Panc1 (cell line): ENCODE measurements around the gene LDB2. TPM values are rescaled to one million over a fixed set of nuclear protein-coding genes. Genes with fewer than 3 reads are reported as not detected.

Experiments
- ATAC-seq: fragments of 200-7000 bp; cut with Tn5 transposase; 2 replicates; pipeline ENCODE4 v1.9.1; 2020; ENCODE audit warnings: mild to moderate bottlenecking, moderate library complexity
- BruUV-seq: library from RNA; stranded (reverse); fragments of 400-500 nt; replicated peaks from 2 replicates; lab custom pipeline; 2021; lab: Mats Ljungman, UMichigan
- CTCF ChIA-PET: fragments of 300-600 bp; sonication (Branson Sonifier 250); formaldehyde crosslinking; loops from one replicate; lab custom pipeline; 2022; ENCODE audit warnings: antibody characterized with exemption; lab: Charles Lee
- POLR2A ChIA-PET: fragments of 300-600 bp; sonication (Branson Sonifier 250); formaldehyde crosslinking; loops from one replicate; lab custom pipeline; 2022; ENCODE audit warnings: antibody characterized with exemption; lab: Charles Lee
- DNase-seq: peaks from one replicate; pipeline ENCODE4 v3.0.0-alpha.2; 2010; ENCODE audit warnings: low read depth, low spot score
- H3K27ac ChIP-seq: 2 replicates; pipeline ENCODE4 v1.5.1; 2011; ENCODE audit warnings: mild to moderate bottlenecking, low read length, inconsistent platforms
- H3K27me3 ChIP-seq: fragments of 200-500 bp; sonication (Bioruptor generic); 2 replicates; pipeline ENCODE4 v1.6.0; 2014; ENCODE audit warnings: low read length, inconsistent platforms; ENCODE audit not compliant: control insufficient read depth, insufficient read depth
- H3K36me3 ChIP-seq: fragments of 200-500 bp; sonication (Bioruptor generic); 2 replicates; pipeline ENCODE4 v1.5.1; 2014; ENCODE audit warnings: inconsistent platforms, mild to moderate bottlenecking, low read length, moderate library complexity; ENCODE audit not compliant: control insufficient read depth, insufficient read depth
- H3K4me1 ChIP-seq: 2 replicates; pipeline ENCODE4 v1.5.1; 2011; ENCODE audit warnings: inconsistent platforms, mild to moderate bottlenecking, low read length, moderate library complexity; ENCODE audit not compliant: control insufficient read depth, insufficient read depth
- H3K4me3 ChIP-seq, 2 experiments: 2 replicates each; pipeline ENCODE4 v1.5.1; 2011 to 2012; ENCODE audit warnings: low read depth in 2 of 2, low read length in 2 of 2, mild to moderate bottlenecking in 2 of 2, inconsistent platforms in 1 of 2, moderate library complexity in 1 of 2
- H3K9me3 ChIP-seq: fragments of 200-500 bp; sonication (Bioruptor generic); 2 replicates; pipeline ENCODE4 v1.5.1; 2014; ENCODE audit warnings: low read depth, mild to moderate bottlenecking, inconsistent platforms, low read length, moderate library complexity; ENCODE audit not compliant: control insufficient read depth, insufficient read depth
- POLR2AphosphoS5 ChIP-seq: IDR thresholded peaks from 2 replicates; pipeline ENCODE4 v1.6.1; 2012; ENCODE audit warnings: mild to moderate bottlenecking, low read depth, low read length, moderate library complexity
- SIN3A ChIP-seq: IDR thresholded peaks from 2 replicates; pipeline ENCODE4 v1.6.1; 2012; ENCODE audit warnings: low read depth, mild to moderate bottlenecking, low read length, moderate library complexity, borderline replicate concordance; ENCODE audit not compliant: insufficient read depth
- TCF7L2 ChIP-seq: IDR thresholded peaks from 2 replicates; pipeline ENCODE4 v1.6.1; 2011; ENCODE audit warnings: mild to moderate bottlenecking, low read depth, low read length, inconsistent platforms
- in situ Hi-C: cut with HindIII; loops from 2 replicates; pipeline ENCODE4 v1.10.0; 2016; ENCODE audit warnings: low sequenced_read_pairs, low pct_unique_long_range_greater_than_20kb
- intact Hi-C: fragments of 100-400 bp; cut with micrococcal nuclease; formaldehyde crosslinking; loops from one replicate; pipeline ENCODE4 v1.10.0; 2022; ENCODE audit not compliant: unreplicated experiment
- total RNA-seq: library from RNA; stranded (reverse); gene quantifications from one replicate; pipeline ENCODE4 v1.2.1, GENCODE V29; 2021; ENCODE audit not compliant: unreplicated experiment
- TF ChIP-seq, protein P1 (sequence below), 2 experiments: IDR thresholded peaks; 2 replicates each; pipeline ENCODE4 v1.6.1; 2011 to 2012; ENCODE audit warnings: low read depth in 2 of 2, control low read depth in 1 of 2, low read length in 1 of 2, mild to moderate bottlenecking in 1 of 2, moderate library complexity in 1 of 2; ENCODE audit not compliant: insufficient read depth in 1 of 2
- TF ChIP-seq, protein P2 (sequence below): fragments of 450-650 bp; IDR thresholded peaks from 2 replicates; pipeline ENCODE4 v1.5.1; 2017; ENCODE audit warnings: mild to moderate bottlenecking

LDB2 gene
- total RNA-seq, 1 experiment from 2014 or later = not detected

DNA sequence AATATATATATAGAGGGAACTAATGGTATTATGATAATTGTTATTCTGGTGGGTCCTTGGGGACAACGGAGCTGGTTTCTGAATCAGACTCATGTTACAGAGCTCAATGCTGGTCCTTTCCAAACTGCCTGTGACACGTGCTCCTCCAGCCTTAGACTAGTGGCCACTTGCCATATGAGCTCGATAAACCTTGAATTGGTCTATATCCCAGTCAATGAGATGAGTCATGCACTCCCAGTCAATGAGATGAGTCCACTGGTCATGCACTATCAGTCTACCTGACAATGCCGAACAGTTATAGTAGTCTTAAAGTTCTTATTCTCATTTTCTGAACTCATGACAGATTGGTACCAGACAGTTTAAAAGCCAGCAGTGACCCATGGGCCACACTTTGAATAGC, 325.2 kb downstream of the LDB2 start:
- no peaks in the 10 kb centered on the region for H3K4me1 ChIP-seq
- no peaks in the 10 kb centered on the region for H3K27me3 ChIP-seq
- no peak for TF ChIP-seq POLR2AphosphoS5
- no peak for TF ChIP-seq SIN3A
- TF ChIP-seq, protein P1, sequence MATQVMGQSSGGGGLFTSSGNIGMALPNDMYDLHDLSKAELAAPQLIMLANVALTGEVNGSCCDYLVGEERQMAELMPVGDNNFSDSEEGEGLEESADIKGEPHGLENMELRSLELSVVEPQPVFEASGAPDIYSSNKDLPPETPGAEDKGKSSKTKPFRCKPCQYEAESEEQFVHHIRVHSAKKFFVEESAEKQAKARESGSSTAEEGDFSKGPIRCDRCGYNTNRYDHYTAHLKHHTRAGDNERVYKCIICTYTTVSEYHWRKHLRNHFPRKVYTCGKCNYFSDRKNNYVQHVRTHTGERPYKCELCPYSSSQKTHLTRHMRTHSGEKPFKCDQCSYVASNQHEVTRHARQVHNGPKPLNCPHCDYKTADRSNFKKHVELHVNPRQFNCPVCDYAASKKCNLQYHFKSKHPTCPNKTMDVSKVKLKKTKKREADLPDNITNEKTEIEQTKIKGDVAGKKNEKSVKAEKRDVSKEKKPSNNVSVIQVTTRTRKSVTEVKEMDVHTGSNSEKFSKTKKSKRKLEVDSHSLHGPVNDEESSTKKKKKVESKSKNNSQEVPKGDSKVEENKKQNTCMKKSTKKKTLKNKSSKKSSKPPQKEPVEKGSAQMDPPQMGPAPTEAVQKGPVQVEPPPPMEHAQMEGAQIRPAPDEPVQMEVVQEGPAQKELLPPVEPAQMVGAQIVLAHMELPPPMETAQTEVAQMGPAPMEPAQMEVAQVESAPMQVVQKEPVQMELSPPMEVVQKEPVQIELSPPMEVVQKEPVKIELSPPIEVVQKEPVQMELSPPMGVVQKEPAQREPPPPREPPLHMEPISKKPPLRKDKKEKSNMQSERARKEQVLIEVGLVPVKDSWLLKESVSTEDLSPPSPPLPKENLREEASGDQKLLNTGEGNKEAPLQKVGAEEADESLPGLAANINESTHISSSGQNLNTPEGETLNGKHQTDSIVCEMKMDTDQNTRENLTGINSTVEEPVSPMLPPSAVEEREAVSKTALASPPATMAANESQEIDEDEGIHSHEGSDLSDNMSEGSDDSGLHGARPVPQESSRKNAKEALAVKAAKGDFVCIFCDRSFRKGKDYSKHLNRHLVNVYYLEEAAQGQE (IDR thresholded peaks at IDR 0.05; ENCODE audit: insufficient read depth in 1 of 2, low read depth in 2 of 2, low read length in 1 of 2) = no peak
- TF ChIP-seq TCF7L2 = no peak
- TF ChIP-seq, protein P2, sequence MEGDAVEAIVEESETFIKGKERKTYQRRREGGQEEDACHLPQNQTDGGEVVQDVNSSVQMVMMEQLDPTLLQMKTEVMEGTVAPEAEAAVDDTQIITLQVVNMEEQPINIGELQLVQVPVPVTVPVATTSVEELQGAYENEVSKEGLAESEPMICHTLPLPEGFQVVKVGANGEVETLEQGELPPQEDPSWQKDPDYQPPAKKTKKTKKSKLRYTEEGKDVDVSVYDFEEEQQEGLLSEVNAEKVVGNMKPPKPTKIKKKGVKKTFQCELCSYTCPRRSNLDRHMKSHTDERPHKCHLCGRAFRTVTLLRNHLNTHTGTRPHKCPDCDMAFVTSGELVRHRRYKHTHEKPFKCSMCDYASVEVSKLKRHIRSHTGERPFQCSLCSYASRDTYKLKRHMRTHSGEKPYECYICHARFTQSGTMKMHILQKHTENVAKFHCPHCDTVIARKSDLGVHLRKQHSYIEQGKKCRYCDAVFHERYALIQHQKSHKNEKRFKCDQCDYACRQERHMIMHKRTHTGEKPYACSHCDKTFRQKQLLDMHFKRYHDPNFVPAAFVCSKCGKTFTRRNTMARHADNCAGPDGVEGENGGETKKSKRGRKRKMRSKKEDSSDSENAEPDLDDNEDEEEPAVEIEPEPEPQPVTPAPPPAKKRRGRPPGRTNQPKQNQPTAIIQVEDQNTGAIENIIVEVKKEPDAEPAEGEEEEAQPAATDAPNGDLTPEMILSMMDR = no peak
- ChIA-PET POLR2A (no interaction called here), CTCF (no interaction called here)
- no peak for DNase-seq
- H3K9me3 ChIP-seq = no peaks in the 10 kb centered on the region
- H3K4me3 ChIP-seq = no peak overlapping the region
- no peak for ATAC-seq
- no peak overlapping the region for H3K27ac ChIP-seq
- intact Hi-C loops = no loop called here
- in situ Hi-C loops = no loop called here
- no TSS peak for BruUV-seq
- no peaks in the 10 kb centered on the region for H3K36me3 ChIP-seq

GRCh38 chr4:16572631-16573030, 325.8 kb downstream of the LDB2 start:
- TF ChIP-seq SIN3A (no peak), TCF7L2 (no peak), POLR2AphosphoS5 (no peak)
- TF ChIP-seq, protein P2 = no peak
- TF ChIP-seq, protein P1 (IDR thresholded peaks at IDR 0.05; ENCODE audit: insufficient read depth in 1 of 2, low read depth in 2 of 2, low read length in 1 of 2) = no peak
- intact Hi-C loops (no loop called here), in situ Hi-C loops (no loop called here)
- DNase-seq = no peak
- BruUV-seq = no TSS peak
- no peaks in the 10 kb centered on the region for H3K36me3 ChIP-seq
- no peaks in the 10 kb centered on the region for H3K4me1 ChIP-seq
- no peaks in the 10 kb centered on the region for H3K9me3 ChIP-seq
- no peaks in the 10 kb centered on the region for H3K27me3 ChIP-seq
- ChIA-PET CTCF (no interaction called here), POLR2A (no interaction called here)
- no peak overlapping the region for H3K4me3 ChIP-seq
- no peak for ATAC-seq
- no peak overlapping the region for H3K27ac ChIP-seq
